HG03442 (cell line): ENCODE measurements around the gene BICDL2.

ENCODE experiments used
- ATAC-seq: cut with Tn5 transposase; IDR thresholded peaks from one replicate; pipeline ENCODE4 v1.9.1; 2021; ENCODE audit warnings: mild to moderate bottlenecking, moderate library complexity; ENCODE audit not compliant: unreplicated experiment

BICDL2 gene

GRCh38 chr16:2987833-2988232 is 48.9 kb downstream of the BICDL2 start:
- ATAC-seq = no peak

- no peak for ATAC-seq
These were observed 49.5 kb downstream of the BICDL2 start for GRCh38 chr16:2987286-2987685.

- no peak for ATAC-seq
These were observed 50.0 kb downstream of the BICDL2 start for GRCh38 chr16:2986623-2987188.

GRCh38 chr16:2985893-2986355 is 50.8 kb downstream of the BICDL2 start:
- no peak for ATAC-seq

GRCh38 chr16:2985462-2985861 is 51.3 kb downstream of the BICDL2 start:
- no peak for ATAC-seq

GRCh38 chr16:2983706-2984136 is 53.0 kb downstream of the BICDL2 start:
- no peak for ATAC-seq

- no peak for ATAC-seq
These were observed 54.3 kb downstream of the BICDL2 start for GRCh38 chr16:2982402-2982801.

GRCh38 chr16:2981899-2982250 is 54.9 kb downstream of the BICDL2 start:
- no peak for ATAC-seq

- ATAC-seq = no peak
These were observed 55.4 kb downstream of the BICDL2 start for GRCh38 chr16:2981177-2981898.

- ATAC-seq = peak; percentile 70
These were observed 56.2 kb downstream of the BICDL2 start, which contains the start of gene PKMYT1 for GRCh38 chr16:2980227-2981176. PKMYT1 (minus strand) TSS chr16:2980446; CDS start chr16:2979657, 789 bp downstream.

GRCh38 chr16:2979669-2980226 is 57.0 kb downstream of the BICDL2 start:
- ATAC-seq = peak; percentile 1
